Measurements from ENCODE around the gene C10orf67. TPM values are rescaled to one million over a fixed set of nuclear protein-coding genes. Genes with fewer than 3 reads are reported as not detected.
"Not testable (repeated sequence)": the region's sequence is repeated elsewhere in the genome, so short reads cannot be mapped to it uniquely, and the experiment has no call there.

C10orf67 gene
- total RNA-seq, 4 donors from 2014 or later, result not detected

DNA sequence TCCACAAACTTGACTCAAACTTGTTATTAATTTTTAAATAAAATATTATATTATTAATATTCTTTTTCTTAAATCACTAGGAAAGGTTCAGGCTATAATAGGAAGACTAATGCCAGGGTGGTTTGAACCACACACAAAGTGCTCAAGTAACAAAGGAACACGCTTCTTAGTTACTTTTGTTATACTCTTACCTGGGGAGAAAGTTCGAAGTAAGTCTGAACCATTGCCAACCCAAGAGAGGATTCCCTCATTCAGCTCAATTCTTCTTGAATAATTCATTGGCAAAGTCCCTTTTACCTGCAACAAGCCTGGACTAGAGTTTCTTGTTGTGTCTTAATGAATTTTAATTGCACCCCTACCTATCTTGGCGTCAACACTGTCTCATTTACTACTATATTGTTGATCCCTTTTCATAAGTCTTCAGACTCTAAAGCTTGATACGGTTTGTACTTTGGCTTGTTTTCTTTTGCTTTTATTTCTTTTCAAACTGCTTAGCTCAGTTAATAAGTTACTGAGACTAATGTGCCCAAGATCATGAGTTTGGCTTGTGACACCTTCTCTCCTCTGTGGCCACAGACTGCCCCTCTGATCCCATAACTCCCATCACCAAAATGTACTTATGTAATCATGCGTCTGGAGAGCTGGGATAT, 10.2 kb upstream of the C10orf67 start:
- H3K27ac ChIP-seq (replicated peaks in 1 of 4), result no peak overlapping the region
- no peak for TF ChIP-seq POLR2AphosphoS5 (IDR thresholded peaks at IDR 0.05)
- TF ChIP-seq, protein P1, sequence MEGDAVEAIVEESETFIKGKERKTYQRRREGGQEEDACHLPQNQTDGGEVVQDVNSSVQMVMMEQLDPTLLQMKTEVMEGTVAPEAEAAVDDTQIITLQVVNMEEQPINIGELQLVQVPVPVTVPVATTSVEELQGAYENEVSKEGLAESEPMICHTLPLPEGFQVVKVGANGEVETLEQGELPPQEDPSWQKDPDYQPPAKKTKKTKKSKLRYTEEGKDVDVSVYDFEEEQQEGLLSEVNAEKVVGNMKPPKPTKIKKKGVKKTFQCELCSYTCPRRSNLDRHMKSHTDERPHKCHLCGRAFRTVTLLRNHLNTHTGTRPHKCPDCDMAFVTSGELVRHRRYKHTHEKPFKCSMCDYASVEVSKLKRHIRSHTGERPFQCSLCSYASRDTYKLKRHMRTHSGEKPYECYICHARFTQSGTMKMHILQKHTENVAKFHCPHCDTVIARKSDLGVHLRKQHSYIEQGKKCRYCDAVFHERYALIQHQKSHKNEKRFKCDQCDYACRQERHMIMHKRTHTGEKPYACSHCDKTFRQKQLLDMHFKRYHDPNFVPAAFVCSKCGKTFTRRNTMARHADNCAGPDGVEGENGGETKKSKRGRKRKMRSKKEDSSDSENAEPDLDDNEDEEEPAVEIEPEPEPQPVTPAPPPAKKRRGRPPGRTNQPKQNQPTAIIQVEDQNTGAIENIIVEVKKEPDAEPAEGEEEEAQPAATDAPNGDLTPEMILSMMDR (IDR thresholded peaks at IDR 0.05), result no peak
- no peak for TF ChIP-seq POLR2A (IDR thresholded peaks at IDR 0.05; ENCODE audit: low read depth)
- TF ChIP-seq EP300 (IDR thresholded peaks at IDR 0.05), result no peak
- H3K4me1 ChIP-seq, result no peaks in the 10 kb centered on the region
- H3K36me3 ChIP-seq, result no peaks in the 10 kb centered on the region
- DNase-seq (ENCODE audit: extremely low spot score), result no peak
- no peaks in the 10 kb centered on the region for H3K9me3 ChIP-seq
- 75% methylated on average over 5 of the region's 5 CpGs for WGBS
- H3K27me3 ChIP-seq, result no peaks in the 10 kb centered on the region
- intact Hi-C loops (cut with DNase I), result no loop called here
- H3K4me3 ChIP-seq, result no peak overlapping the region

GRCh38 chr10:23351926-23352519, 7.4 kb upstream of the C10orf67 start:
- no peak overlapping the region for H3K27ac ChIP-seq (replicated peaks in 1 of 4)
- intact Hi-C loops (cut with DNase I), result no loop called here
- peaks cover 10 to 12% (median 11%) of the 10 kb centered on the region in 4 donors for H3K4me1 ChIP-seq
- H3K36me3 ChIP-seq, result no peaks in the 10 kb centered on the region
- no peak overlapping the region for H3K4me3 ChIP-seq
- no peaks in the 10 kb centered on the region for H3K9me3 ChIP-seq
- no peak for DNase-seq (ENCODE audit: extremely low spot score)
- 92% methylated on average over 3 of the region's 3 CpGs for WGBS
- peaks cover 0 to 3% (median 0%) of the 10 kb centered on the region in 4 donors for H3K27me3 ChIP-seq
- TF ChIP-seq POLR2A (IDR thresholded peaks at IDR 0.05; ENCODE audit: low read depth) (no peak), POLR2AphosphoS5 (IDR thresholded peaks at IDR 0.05) (no peak), EP300 (IDR thresholded peaks at IDR 0.05) (no peak)
- TF ChIP-seq, protein P1 (IDR thresholded peaks at IDR 0.05), result no peak

- H3K27ac ChIP-seq (replicated peaks in 1 of 4); H3K36me3 ChIP-seq; H3K4me3 ChIP-seq; intact Hi-C loops (cut with DNase I); H3K27me3 ChIP-seq; H3K9me3 ChIP-seq; DNase-seq (ENCODE audit: extremely low spot score): not testable (repeated sequence)
- H3K4me1 ChIP-seq, result peaks cover 12 to 23% (median 19%) of the 10 kb centered on the region in 4 donors
- 97% methylated on average over 1 of the region's 1 CpG for WGBS
Measured at GRCh38 chr10:23350706-23351105, 6.1 kb upstream of the C10orf67 start.

DNA sequence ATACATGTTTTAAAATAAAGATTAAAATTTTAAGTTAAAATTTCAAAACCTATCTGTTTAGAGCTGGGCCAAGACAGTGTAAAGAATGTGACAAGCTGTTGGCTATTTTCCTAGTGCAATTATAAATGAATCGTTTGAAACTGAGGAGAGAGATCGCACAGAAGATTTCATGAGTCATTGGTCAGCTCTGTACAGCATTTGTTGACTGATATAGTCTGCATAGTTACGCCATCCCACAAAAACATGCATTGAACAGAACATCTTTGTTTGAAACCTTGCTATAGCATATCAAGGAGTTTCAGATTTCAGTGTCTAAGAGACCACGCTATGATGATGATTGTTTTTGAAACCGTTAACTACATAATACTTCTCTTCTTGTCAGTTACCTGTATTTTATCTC, 1.3 kb upstream of the C10orf67 start:
- intact Hi-C loops (cut with DNase I), result no loop called here
- 45% methylated on average over 5 of the region's 5 CpGs for WGBS
- DNase-seq (ENCODE audit: extremely low spot score), result no peak
- TF ChIP-seq POLR2A (IDR thresholded peaks at IDR 0.05; ENCODE audit: low read depth) (no peak), POLR2AphosphoS5 (IDR thresholded peaks at IDR 0.05) (no peak), EP300 (IDR thresholded peaks at IDR 0.05) (no peak)
- TF ChIP-seq, protein P1 (IDR thresholded peaks at IDR 0.05), result no peak
- Histone ChIP-seq H3K36me3 (no peaks in the 10 kb centered on the region), H3K27me3 (peaks cover 0 to 29% (median 0%) of the 10 kb centered on the region in 4 donors), H3K9me3 (no peaks in the 10 kb centered on the region), H3K4me3 (no peak overlapping the region), H3K27ac (replicated peaks in 1 of 4) (peak overlapping the region in 1 of 4 donors; percentile 33), H3K4me1 (peaks cover 16 to 45% (median 41%) of the 10 kb centered on the region in 4 donors)

- intact Hi-C loops (cut with DNase I), result no loop called here
- Histone ChIP-seq H3K4me3 (peak overlapping the region; percentile 48 to 68 (median 58)), H3K36me3 (no peaks in the 10 kb centered on the region), H3K27ac (replicated peaks in 1 of 4) (peak overlapping the region; percentile 18 to 52 (median 31)), H3K27me3 (peaks cover 0 to 29% (median 0%) of the 10 kb centered on the region in 4 donors), H3K9me3 (no peaks in the 10 kb centered on the region), H3K4me1 (peaks cover 16 to 45% (median 41%) of the 10 kb centered on the region in 4 donors)
- 21% methylated on average over 18 of the region's 48 CpGs for WGBS
- TF ChIP-seq POLR2A (IDR thresholded peaks at IDR 0.05; ENCODE audit: low read depth) (no peak), POLR2AphosphoS5 (IDR thresholded peaks at IDR 0.05) (no peak), EP300 (IDR thresholded peaks at IDR 0.05) (no peak)
- TF ChIP-seq, protein P1 (IDR thresholded peaks at IDR 0.05), result no peak
- DNase-seq (ENCODE audit: extremely low spot score), result peak; percentile 88
Measured at GRCh38 chr10:23343591-23344240, 881 bp downstream of the C10orf67 start.
